Globus pallidus (tissue), 1 donor: ENCODE measurements around the gene ACTR3.
"Not testable (repeated sequence)": the region's sequence is repeated elsewhere in the genome, so short reads cannot be mapped to it uniquely, and the experiment has no call there.

Experiments
- DNase-seq: peaks from one replicate; pipeline ENCODE4 v3.0.0-alpha.2; 2015; ENCODE audit warnings: low spot score

Gene ACTR3

GRCh38 chr2:113889471-113890252 is at the start of gene ACTR3:
Gene ACTR3, plus strand, starts transcription at chr2:113890089. Its CDS starts 191 bp downstream, at chr2:113890280.
- DNase-seq = peak; percentile 99

GRCh38 chr2:113840518-113840917 is 49.4 kb upstream of the ACTR3 start:
- no peak for DNase-seq

- DNase-seq = no peak
These were observed 46.8 kb upstream of the ACTR3 start for GRCh38 chr2:113842919-113843736.

GRCh38 chr2:113843737-113844050 is 46.2 kb upstream of the ACTR3 start:
- not testable (repeated sequence) for DNase-seq

DNA sequence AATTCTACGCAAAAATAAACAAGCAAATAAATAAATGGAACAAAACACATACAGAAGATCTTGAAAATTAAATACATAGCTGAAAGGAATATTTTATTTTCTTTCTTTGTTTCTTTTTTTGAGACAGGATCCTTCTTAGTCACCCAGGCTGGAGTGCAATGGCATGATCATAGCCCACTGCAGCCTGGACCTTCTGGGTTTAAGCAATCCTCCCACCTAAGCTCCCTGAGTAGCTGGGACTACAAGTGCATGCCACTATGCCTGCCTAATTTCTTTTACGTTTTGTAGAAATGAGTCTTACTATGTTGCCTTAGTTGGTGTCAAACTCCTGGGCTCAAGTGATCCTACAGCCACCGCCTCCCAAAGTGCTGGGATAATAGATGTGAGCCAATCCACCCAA is 44.6 kb upstream of the ACTR3 start:
- no peak for DNase-seq

- not testable (repeated sequence) for DNase-seq
These were observed 44.1 kb upstream of the ACTR3 start for GRCh38 chr2:113845796-113846195.

DNA sequence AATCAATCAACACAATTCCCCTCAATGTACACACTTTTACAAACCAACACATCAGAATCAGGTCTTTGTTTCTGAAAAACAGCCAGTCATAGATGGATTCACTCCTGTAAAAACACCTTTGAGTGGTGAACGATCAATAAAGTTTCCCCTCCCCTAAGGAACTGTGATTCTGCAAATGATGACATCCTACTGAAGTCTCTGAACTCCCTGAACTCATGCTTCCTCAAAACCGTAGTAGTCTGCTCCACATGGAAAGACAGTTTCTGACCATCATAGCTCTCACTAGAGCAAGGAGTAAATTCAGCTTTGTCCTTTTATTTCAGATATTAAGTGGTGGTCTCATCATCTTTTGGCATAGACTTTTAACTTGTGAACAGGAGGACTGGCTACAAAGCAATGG is 43.5 kb upstream of the ACTR3 start:
- DNase-seq = no peak

GRCh38 chr2:113847144-113847543 is 42.7 kb upstream of the ACTR3 start:
- no peak for DNase-seq

DNA sequence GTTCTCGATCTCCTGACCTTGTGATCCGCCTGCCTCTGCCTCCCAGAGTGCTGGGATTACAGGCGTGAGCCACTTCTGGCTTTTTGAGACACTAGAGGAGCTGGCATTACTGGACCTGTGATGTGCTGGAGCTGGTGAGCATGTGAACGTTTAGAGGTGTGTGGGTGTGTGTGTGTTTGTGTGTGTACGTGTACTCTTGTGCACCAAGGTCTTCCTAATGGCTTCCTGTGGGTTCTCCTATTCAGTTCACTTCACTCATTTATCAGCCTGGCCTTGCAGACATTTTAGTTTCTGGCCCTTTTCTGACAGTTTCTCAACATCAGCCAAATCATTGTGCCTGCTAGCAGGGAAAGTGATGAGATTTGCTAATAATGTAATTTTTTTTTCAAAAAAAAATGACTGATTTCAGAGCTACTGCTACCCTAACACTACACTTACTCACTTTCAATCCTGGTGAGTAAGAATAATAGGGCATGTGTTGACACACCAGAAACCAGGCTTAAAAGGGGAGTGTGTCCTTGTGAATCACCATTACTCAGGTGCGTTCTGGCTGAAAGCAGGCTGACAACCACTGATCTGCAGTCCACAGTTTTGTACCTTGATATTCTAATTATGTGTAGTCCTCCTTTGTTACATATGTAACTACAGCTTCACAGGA is 41.0 kb upstream of the ACTR3 start:
- DNase-seq = no peak

GRCh38 chr2:113850687-113851086 is 39.2 kb upstream of the ACTR3 start:
- DNase-seq = no peak

GRCh38 chr2:113851640-113852039 is 38.2 kb upstream of the ACTR3 start:
- DNase-seq = no peak

DNA sequence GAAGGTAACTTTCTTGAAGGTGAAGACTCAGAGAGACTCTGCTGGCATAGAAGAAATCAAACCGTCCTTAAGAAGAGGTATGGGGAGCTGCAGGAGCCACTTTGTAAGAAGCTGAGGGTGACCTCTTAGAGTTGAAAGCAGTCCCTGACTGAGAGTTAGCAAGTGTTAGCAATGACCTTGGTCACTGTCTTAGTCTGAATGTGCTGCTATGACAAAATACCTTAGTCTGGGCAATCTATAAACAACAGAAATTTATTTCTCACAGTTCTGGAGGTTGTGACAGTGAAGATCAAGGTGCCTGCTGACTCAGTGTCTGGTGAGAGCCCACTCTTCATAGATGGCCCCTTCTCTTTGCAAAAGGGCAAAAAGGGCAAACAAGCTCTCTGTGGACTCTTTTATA is 35.7 kb upstream of the ACTR3 start:
- DNase-seq = no peak

- peak; percentile 19 for DNase-seq
These were observed 34.7 kb upstream of the ACTR3 start for GRCh38 chr2:113854970-113855740.

DNA sequence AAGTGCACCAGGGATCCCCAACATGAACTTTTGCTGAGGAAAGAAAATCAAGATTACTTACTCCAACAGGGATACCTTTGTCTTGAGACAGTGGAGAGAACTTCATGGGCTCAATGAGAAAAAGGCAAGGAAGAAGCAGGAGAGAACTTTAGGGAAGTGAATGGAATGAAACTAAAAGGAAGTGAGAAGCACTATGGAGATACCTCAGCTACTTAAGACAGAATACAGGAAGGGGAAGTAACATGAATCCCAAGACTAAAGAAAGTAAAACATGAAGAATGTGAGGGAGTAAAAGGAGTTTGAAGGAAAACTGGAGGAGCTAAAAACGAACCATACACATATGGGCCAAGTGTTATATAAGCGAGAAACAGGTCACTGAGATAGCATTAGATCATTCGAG is 32.4 kb upstream of the ACTR3 start:
- peak; percentile 20 for DNase-seq

GRCh38 chr2:113858764-113859163 is 31.1 kb upstream of the ACTR3 start:
- DNase-seq = no peak

DNA sequence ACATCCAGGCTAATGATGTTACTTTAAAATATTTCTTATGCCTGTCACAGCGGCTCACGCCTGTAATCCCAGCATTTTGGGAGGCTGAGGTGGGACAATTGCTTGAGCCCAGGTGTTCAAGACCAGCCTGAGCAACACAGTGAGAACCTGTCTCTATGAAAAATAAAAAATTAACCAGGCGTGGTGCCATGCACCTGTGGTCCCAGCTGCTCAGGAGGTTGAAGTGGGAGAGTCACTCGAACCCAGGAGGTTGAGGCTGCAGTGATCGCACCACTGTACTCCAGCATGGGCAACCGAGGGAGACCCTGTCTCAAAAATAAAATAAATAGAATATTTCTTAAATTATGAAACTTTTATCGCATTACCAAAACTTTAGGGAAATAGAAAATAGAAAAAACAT is 28.1 kb upstream of the ACTR3 start:
- no peak for DNase-seq

DNA sequence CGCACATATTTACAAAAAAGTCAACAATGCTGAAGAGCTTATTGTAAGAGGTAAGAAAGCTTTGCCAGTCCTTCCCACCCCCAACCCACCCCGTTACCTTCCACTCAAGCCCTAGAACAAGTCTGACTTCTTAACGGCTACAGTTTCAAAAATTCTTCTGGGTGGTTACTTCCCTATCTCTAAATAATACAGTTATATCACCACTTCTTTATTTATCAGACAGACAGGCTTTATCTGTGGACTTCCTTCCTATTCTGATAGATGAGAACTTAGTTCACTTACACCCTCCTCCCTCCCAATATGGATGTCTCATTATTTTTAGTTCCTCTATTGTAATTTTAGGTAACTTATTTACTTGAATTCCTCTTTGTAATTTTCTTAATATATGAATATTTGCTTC is 26.7 kb upstream of the ACTR3 start:
- DNase-seq = no peak

GRCh38 chr2:113867571-113867970 is 22.3 kb upstream of the ACTR3 start:
- no peak for DNase-seq

GRCh38 chr2:113869253-113869652 is 20.6 kb upstream of the ACTR3 start:
- no peak for DNase-seq

GRCh38 chr2:113872201-113872600 is 17.7 kb upstream of the ACTR3 start:
- DNase-seq = no peak

DNA sequence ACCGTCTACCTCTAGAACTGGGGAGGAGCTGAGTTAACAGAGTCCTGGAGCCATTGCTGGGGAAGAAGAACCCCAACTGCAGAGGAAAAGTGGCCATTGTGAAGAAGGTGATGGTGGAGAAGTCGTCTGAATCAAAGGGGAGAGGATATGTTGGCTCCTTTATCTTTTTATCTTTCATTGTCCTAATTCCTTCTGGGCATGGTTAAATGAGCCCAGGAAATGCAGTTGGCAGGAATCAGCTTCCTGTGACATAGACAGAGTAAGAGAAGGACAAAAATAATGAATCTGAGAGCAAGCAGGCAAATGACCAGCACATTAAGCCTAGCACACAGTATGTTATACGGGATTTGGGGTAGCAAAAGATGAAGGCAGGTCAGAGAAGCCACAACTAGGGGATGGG is 16.0 kb upstream of the ACTR3 start:
- DNase-seq = no peak

DNA sequence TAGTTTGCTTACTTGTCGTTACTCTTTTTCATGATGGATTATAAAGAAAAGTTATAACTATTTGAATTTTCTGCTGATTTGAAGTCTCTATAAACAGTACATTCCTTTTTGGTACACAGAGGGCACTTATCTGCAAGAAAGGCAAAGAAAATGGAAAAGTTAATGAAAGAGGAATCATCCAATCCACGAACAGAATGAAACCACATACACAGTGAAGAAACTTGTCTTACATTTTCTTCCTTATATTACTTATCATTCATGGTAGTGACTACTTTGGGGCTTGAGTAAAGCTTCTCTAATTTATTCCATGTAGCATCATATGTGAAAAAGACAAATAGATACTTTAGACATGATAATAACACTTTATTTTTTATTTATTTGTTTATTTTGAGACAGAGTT is 14.8 kb upstream of the ACTR3 start:
- no peak for DNase-seq
